Keratinocyte (primary cell): ENCODE data around the gene SLC16A14. TPM values are rescaled to one million over a fixed set of nuclear protein-coding genes. Genes with fewer than 3 reads are reported as not detected.

Source experiments
- DNase-seq: peaks from one replicate; pipeline ENCODE4 v3.0.0-alpha.2; 2011; ENCODE audit warnings: low read depth, missing footprints, low spot score
- FAIRE-seq: peaks from 2 replicates; lab custom pipeline; 2011; peaks lifted over from hg19 to GRCh38; lab: Jason Lieb, UNC
- H2AFZ ChIP-seq: 2 replicates; pipeline ENCODE4 v1.6.0; 2012; ENCODE audit warnings: low read length, control low read depth, inconsistent platforms; ENCODE audit not compliant: control insufficient read depth
- H3K27ac ChIP-seq: 2 replicates; pipeline ENCODE4 v1.5.1; 2011; ENCODE audit warnings: low read length; ENCODE audit not compliant: control insufficient read depth, insufficient read depth
- H3K27me3 ChIP-seq: 3 replicates; pipeline ENCODE4 v1.6.0; 2011; ENCODE audit warnings: low read length; ENCODE audit not compliant: control insufficient read depth, insufficient read depth; ENCODE audit errors: extremely low read depth
- H3K36me3 ChIP-seq, 2 experiments: 2 replicates in 1 of 2; 3 replicates in 1 of 2; pipeline ENCODE4 v1.5.1; 2011; ENCODE audit warnings: low read length in 2 of 2, mild to moderate bottlenecking in 1 of 2; ENCODE audit not compliant: control insufficient read depth in 2 of 2, insufficient read depth in 2 of 2; ENCODE audit errors: extremely low read depth in 1 of 2
- H3K4me1 ChIP-seq: 3 replicates; pipeline ENCODE4 v1.5.1; 2011; ENCODE audit warnings: low read length; ENCODE audit not compliant: control insufficient read depth, insufficient read depth; ENCODE audit errors: extremely low read depth
- H3K4me2 ChIP-seq: 3 replicates; pipeline ENCODE4 v1.6.0; 2011; ENCODE audit warnings: low read depth, low read length; ENCODE audit not compliant: control insufficient read depth, insufficient read depth; ENCODE audit errors: extremely low read depth
- H3K4me3 ChIP-seq, 3 experiments: fragments of 200-600 bp in 1 of 3; sonication (generic) in 1 of 3; 2 replicates in 2 of 3; 3 replicates in 1 of 3; pipeline ENCODE4 v1.5.1; 2011 to 2016; ENCODE audit warnings: low read length in 3 of 3, mild to moderate bottlenecking in 3 of 3, control low read depth in 2 of 3, inconsistent platforms in 1 of 3, low read depth in 1 of 3, mixed read lengths in 1 of 3, mixed run types in 1 of 3, moderate library complexity in 1 of 3; ENCODE audit not compliant: control insufficient read depth in 2 of 3, insufficient read depth in 2 of 3; ENCODE audit errors: extremely low read depth in 1 of 3
- H3K79me2 ChIP-seq: 2 replicates; pipeline ENCODE4 v1.6.0; 2012; ENCODE audit warnings: low read length; ENCODE audit not compliant: control insufficient read depth, insufficient read depth
- H3K9ac ChIP-seq: 3 replicates; pipeline ENCODE4 v1.6.0; 2011; ENCODE audit warnings: low read length; ENCODE audit not compliant: control insufficient read depth, insufficient read depth; ENCODE audit errors: extremely low read depth
- H3K9me1 ChIP-seq: 3 replicates; pipeline ENCODE4 v1.6.0; 2011; ENCODE audit warnings: low read length; ENCODE audit not compliant: control insufficient read depth, insufficient read depth; ENCODE audit errors: extremely low read depth
- H3K9me3 ChIP-seq: 2 replicates; pipeline ENCODE4 v1.5.1; 2012; ENCODE audit warnings: low read depth, low read length; ENCODE audit not compliant: control insufficient read depth
- H4K20me1 ChIP-seq: 3 replicates; pipeline ENCODE4 v1.6.0; 2011; ENCODE audit warnings: low read length; ENCODE audit not compliant: control insufficient read depth, insufficient read depth; ENCODE audit errors: extremely low read depth
- EZH2 ChIP-seq: IDR thresholded peaks from one replicate; pipeline ENCODE4 v1.6.1; 2012; ENCODE audit warnings: inconsistent platforms, mild to moderate bottlenecking, low read length, moderate library complexity
- dilution Hi-C: fragments of 300-500 bp; cut with MboI; formaldehyde crosslinking; loops from one replicate; pipeline ENCODE4 v1.7.0; 2020; ENCODE audit warnings: low sequenced_read_pairs; ENCODE audit not compliant: extremely low pct_ligation_motif_present
- polyA plus RNA-seq, 5 experiments: library from polyadenylated mRNA; depleted of rRNA in 3 of 5; stranded (reverse) in 3 of 5; stranded (forward) in 1 of 5; unstranded in 1 of 5; fragments of >200 nt; gene quantifications; 1 replicate in 1 of 5; 2 replicates in 3 of 5; 3 replicates in 1 of 5; pipeline versions ENCODE4 v1.2.1 to v1.2.3, GENCODE V29; 2011 to 2012; ENCODE audit warnings: missing spikeins in 2 of 5, low read depth in 1 of 5, low replicate concordance in 1 of 5
- TF ChIP-seq, protein P1 (sequence below), 3 experiments: IDR thresholded peaks in 1 of 3; conservative IDR thresholded peaks in 1 of 3; optimal IDR thresholded peaks in 1 of 3; 2 replicates in 2 of 3; 3 replicates in 1 of 3; pipeline versions ENCODE3 to v1.5.1; 2011; ENCODE audit warnings: low read length in 3 of 3, mild to moderate bottlenecking in 3 of 3, moderate library complexity in 2 of 3, control low read depth in 1 of 3, inconsistent platforms in 1 of 3; ENCODE audit not compliant: insufficient read depth in 2 of 3; ENCODE audit errors: extremely low read depth in 1 of 3

The SLC16A14 gene
- polyA plus RNA-seq, 1 donor (not counting 4 experiments of a cell fraction or from before 2014, with no cell fraction given): 0.97 TPM

DNA sequence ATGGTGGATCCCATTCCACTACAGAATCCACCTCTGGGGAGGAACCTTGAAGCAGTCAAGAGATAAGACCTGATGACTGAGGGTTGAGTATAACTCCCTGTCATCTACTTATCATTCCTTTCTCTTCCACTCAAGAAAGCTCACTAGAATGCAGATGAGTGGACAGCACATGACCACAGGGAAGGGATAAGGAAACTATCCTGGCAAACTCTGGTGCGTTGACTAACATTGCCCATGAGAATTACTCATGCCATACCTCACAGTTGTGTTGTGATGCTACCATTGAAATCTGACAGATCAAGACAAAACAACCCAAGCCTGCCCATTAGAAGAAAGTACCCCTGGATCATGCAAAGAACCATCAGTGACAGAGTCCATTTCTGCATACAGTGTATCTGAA, 26.5 kb downstream of the SLC16A14 start:
- Histone ChIP-seq H3K79me2 (no peaks in the 10 kb centered on the region), H3K27ac (no peak overlapping the region), H3K4me1 (no peaks in the 10 kb centered on the region), H4K20me1 (no peaks in the 10 kb centered on the region), H3K9me1 (no peaks in the 10 kb centered on the region), H3K4me3 (no peak overlapping the region), H3K9ac (no peak overlapping the region), H3K4me2 (no peak overlapping the region), H3K36me3 (no peaks in the 10 kb centered on the region), H3K9me3 (no peaks in the 10 kb centered on the region), H2AFZ (no peak overlapping the region), H3K27me3 (no peaks in the 10 kb centered on the region)
- DNase-seq: no peak
- no peak for FAIRE-seq
- TF ChIP-seq, protein P1, sequence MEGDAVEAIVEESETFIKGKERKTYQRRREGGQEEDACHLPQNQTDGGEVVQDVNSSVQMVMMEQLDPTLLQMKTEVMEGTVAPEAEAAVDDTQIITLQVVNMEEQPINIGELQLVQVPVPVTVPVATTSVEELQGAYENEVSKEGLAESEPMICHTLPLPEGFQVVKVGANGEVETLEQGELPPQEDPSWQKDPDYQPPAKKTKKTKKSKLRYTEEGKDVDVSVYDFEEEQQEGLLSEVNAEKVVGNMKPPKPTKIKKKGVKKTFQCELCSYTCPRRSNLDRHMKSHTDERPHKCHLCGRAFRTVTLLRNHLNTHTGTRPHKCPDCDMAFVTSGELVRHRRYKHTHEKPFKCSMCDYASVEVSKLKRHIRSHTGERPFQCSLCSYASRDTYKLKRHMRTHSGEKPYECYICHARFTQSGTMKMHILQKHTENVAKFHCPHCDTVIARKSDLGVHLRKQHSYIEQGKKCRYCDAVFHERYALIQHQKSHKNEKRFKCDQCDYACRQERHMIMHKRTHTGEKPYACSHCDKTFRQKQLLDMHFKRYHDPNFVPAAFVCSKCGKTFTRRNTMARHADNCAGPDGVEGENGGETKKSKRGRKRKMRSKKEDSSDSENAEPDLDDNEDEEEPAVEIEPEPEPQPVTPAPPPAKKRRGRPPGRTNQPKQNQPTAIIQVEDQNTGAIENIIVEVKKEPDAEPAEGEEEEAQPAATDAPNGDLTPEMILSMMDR (optimal IDR thresholded peaks at IDR 0.05 in 1 of 3, IDR thresholded peaks at IDR 0.05 in 1 of 3, conservative IDR thresholded peaks at IDR 0.05 in 1 of 3; ENCODE audit: extremely low read depth in 1 of 3, insufficient read depth in 2 of 3, low read length in 3 of 3): no peak
- TF ChIP-seq EZH2: no peak
- dilution Hi-C loops: no loop called here

DNA sequence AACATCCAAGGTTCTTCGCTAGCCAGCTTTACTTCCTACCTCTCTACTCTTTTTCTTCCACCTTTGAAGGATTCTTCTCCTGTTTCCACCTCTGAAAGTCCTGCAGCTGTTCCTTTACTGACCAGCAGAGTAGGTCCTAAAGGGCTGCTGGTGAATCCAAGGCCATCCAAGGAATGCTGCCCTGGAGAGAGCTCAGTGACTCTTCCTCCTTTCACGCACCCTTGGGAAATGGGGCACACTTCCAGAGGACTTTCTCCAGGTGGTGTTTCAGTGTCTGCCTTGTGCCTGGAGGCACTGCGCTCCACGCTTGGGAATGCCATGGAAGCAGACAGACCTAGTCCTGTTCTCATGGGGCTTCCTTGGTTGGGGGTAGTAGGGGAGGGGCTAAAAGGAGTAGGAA, 45.4 kb downstream of the SLC16A14 start:
- no peak for FAIRE-seq
- H3K79me2 ChIP-seq: no peaks in the 10 kb centered on the region
- TF ChIP-seq EZH2: no peak
- TF ChIP-seq, protein P1 (optimal IDR thresholded peaks at IDR 0.05 in 1 of 3, IDR thresholded peaks at IDR 0.05 in 1 of 3, conservative IDR thresholded peaks at IDR 0.05 in 1 of 3; ENCODE audit: extremely low read depth in 1 of 3, insufficient read depth in 2 of 3, low read length in 3 of 3): no peak

More for the DNA sequence above, 45.4 kb downstream of the SLC16A14 start:
- no peaks in the 10 kb centered on the region for H3K36me3 ChIP-seq
- H3K4me1 ChIP-seq: no peaks in the 10 kb centered on the region
- dilution Hi-C loops: no loop called here
- H2AFZ ChIP-seq: no peak overlapping the region
- no peak for DNase-seq
- no peak overlapping the region for H3K4me3 ChIP-seq
- no peak overlapping the region for H3K4me2 ChIP-seq
- no peak overlapping the region for H3K27ac ChIP-seq
- H3K9me1 ChIP-seq: no peaks in the 10 kb centered on the region
- H3K27me3 ChIP-seq: no peaks in the 10 kb centered on the region
- H3K9ac ChIP-seq: no peak overlapping the region
- H4K20me1 ChIP-seq: no peaks in the 10 kb centered on the region
- H3K9me3 ChIP-seq: no peaks in the 10 kb centered on the region
